GM12891 (cell line): ENCODE results near the gene RABEPK.
"Not testable (repeated sequence)": the region's sequence is repeated elsewhere in the genome, so short reads cannot be mapped to it uniquely, and the experiment has no call there.

Experiments
- DNase-seq: peaks from one replicate; pipeline ENCODE4 v3.0.0; 2011; ENCODE audit warnings: low spot score; ENCODE audit not compliant: insufficient read length
- FAIRE-seq: peaks from 2 replicates; lab custom pipeline; 2011; peaks lifted over from hg19 to GRCh38; lab: Jason Lieb, UNC
- PAX5 ChIP-seq: IDR thresholded peaks from 2 replicates; pipeline ENCODE4 v1.6.1; 2011; ENCODE audit warnings: low read length, moderate library complexity, mild to moderate bottlenecking; ENCODE audit not compliant: insufficient read depth, severe bottlenecking
- POLR2A ChIP-seq: IDR thresholded peaks from 2 replicates; pipeline ENCODE4 v1.6.1; 2011; ENCODE audit warnings: low read depth, low read length, control low read depth
- POLR2AphosphoS5 ChIP-seq: IDR thresholded peaks from 2 replicates; pipeline ENCODE4 v1.6.1; 2011; ENCODE audit warnings: low read depth, low read length, control low read depth
- POU2F2 ChIP-seq: IDR thresholded peaks from 2 replicates; pipeline ENCODE4 v1.6.1; 2011; ENCODE audit warnings: low read depth, mild to moderate bottlenecking, control low read depth, low read length, moderate library complexity
- SPI1 ChIP-seq: IDR thresholded peaks from 2 replicates; pipeline ENCODE4 v1.6.1; 2011; ENCODE audit warnings: low read depth, low read length, control low read depth
- TAF1 ChIP-seq: IDR thresholded peaks from 2 replicates; pipeline ENCODE4 v1.6.1; 2011; ENCODE audit warnings: low read depth, low read length, control low read depth

Gene RABEPK

DNA sequence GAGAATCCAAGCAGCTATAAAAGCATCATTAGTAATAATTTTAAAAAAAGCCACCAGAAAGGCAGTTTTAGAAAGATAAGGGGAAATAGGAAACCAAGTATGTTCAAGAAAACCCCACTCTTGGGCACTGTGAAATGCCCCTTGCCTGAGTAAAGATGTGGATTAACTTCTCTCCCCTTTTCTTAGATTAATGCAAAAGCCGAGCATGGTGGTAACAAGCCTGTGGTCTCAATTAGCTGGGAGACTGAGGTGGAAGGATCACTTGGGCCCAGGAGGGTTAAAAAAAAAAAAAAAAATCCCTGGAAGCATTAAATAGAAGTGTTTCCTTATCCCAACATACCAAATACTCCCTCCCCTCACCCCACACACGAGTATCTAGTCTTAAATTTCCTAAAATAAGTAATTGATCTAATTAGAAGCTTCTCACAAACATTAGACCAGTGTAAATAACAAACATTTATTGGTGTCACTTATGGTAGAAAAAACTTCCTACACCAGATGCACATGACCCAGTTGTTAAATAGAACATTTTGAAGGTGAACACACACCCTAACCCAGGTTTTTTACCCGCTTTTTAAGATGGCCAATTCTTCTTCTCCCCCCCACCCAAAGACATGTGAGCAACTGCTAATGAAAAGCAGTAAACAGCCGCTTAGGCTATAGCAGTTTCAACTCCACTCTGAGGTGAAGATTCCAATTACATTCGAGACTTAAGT, 35.6 kb downstream of the RABEPK start:
- TF ChIP-seq POLR2A (no peak; the same call in 1 of the 2 replicates), POLR2AphosphoS5 (no peak), POU2F2 (no peak)
- DNase-seq (no peak), FAIRE-seq (no peak)

- FAIRE-seq, DNase-seq: not testable (repeated sequence)
Observed at GRCh38 chr9:125236520-125237159, 36.3 kb downstream of the RABEPK start.

GRCh38 chr9:125238127-125238914, 38.0 kb downstream of the RABEPK start:
- FAIRE-seq: no peak
- DNase-seq: no peak
- no peak for TF ChIP-seq POU2F2
- no peak for TF ChIP-seq SPI1

DNA sequence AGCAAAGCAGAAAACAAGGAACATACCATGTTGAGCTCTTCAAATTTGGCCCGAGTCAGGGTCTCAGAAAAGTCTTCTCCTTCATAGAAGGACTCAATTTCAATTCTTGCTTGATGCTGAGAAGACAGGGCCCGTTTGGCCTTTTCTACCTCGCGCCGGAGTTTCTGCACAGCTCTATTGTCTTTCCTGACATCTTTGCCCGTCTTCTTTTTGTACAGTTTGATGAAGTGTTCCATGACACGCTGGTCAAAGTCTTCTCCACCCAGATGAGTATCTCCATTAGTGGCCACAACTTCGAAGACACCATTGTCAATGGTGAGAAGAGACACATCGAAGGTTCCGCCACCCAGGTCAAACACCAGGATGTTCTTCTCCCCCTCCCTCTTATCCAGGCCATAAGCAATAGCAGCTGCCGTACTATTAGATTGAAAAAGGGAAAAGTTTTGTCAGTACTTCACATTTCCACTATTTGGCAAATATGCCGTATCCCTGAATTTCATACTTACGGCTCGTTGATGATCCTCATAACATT, 38.6 kb downstream of the RABEPK start:
- FAIRE-seq: no peak
- DNase-seq: no peak
- TF ChIP-seq TAF1 (no peak), SPI1 (no peak), POLR2A (no peak), PAX5 (no peak), POU2F2 (no peak), POLR2AphosphoS5 (no peak)

DNA sequence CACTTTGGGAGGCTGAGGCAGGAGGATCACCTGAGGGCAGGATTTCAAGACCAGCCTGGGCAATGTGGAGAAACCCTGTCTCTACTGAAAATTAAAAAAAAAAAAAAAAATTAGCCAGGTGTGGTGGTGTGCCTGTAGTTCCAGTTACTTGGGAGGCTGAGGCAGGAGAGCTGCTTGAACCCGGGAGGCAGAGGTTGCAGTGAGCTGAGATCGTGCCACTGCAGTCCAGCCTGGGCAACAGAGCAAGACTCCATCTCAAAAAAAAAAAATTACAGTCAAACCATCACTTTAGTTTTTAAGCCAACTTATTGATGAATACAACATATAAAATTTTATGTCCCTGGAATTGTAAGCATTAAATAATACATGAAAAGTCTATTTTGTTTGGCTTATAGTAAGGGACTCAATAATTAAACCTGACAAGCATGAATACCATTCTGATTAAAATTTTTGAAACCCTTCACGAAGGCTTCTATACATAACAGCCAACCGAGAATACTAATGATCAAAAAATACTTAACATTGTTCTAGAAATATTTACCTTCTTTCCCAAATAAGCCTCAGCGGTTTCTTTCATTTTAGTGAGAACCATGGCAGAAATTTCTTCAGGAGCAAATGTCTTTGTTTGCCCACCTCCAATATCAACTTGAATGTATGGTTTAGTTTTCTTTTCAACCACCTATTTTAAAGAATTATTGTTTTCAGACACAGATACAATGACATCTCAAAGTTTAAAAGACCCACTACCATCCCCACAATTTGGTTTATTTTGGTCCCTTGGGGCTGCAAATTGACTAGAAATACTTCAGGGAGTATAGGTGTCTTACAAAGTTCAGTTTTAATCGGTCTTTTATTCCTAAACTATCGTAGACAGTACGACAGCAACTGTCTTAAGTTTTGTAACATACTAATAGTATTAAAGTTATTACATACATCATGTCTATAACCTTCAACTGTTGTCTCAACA, 39.6 kb downstream of the RABEPK start:
- FAIRE-seq (no peak), DNase-seq (no peak)
- no peak for TF ChIP-seq POU2F2
- TF ChIP-seq PAX5: no peak
- TF ChIP-seq POLR2AphosphoS5: no peak
- TF ChIP-seq SPI1: no peak
- TF ChIP-seq POLR2A: no peak; the same call in 1 of the 2 replicates
- no peak for TF ChIP-seq TAF1

GRCh38 chr9:125240649-125240999, 40.3 kb downstream of the RABEPK start:
- DNase-seq: no peak
- peak; percentile 79 for FAIRE-seq
- no peak for TF ChIP-seq POLR2AphosphoS5
- no peak for TF ChIP-seq TAF1
- TF ChIP-seq PAX5: no peak
- TF ChIP-seq SPI1: no peak
- no peak for TF ChIP-seq POLR2A
- no peak for TF ChIP-seq POU2F2

DNA sequence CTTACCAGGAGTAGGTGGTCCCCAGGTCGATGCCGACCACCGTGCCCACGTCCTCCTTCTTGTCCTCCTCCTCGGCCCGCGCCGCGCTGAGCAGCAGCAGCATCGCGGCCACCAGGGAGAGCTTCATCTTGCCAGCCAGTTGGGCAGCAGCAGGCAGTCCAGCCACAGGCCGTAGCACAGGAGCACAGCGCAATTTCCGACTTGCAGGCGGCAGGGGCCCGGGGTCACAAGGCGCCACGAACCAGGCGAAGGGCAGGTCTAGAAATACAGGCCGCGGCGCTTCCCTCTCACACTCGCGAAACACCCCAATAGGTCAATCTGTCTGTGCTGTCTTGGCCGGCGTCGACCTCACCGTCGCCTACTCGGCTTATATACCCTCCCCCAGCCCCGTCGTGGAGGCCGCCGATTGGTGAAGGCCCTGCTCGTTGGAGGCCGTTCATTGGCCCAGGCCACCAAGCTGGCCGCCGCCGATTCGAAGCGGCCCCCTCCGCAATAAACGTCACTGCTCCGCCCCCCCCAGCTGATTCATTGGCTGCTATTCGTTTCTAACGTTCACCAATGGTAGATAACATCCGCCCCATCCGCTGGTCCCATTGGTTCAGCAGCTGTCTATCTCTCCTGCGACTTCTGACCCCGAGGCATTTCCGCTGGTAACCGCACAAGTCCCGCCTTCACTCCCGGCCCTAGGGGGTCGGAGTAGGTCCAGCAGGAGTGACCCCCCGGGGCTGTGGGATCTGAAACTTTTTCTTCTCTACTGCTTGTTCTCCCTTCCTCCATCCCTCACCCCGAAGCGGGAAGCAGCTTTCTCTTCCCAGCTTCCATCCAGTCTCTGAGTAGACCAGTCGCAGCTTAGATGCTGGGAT, 40.9 kb downstream of the RABEPK start, which contains the start of gene HSPA5:
Gene HSPA5, minus strand, starts transcription at position 344 of the 863 bp plus-strand sequence. Its CDS starts 217 bp downstream, at position 127.
- TF ChIP-seq POU2F2 (peak; percentile 91), POLR2A (peak; percentile 98), PAX5 (no peak), TAF1 (peak; percentile 88), SPI1 (no peak), POLR2AphosphoS5 (peak; percentile 99)
- FAIRE-seq (peak; percentile 94), DNase-seq (peak; percentile 87)
